ENCODE results near the gene UBL7. TPM values are rescaled to one million over a fixed set of nuclear protein-coding genes. Genes with fewer than 3 reads are reported as not detected.

UBL7 gene
- polyA plus RNA-seq, 1 donor from 2014 or later, result 70.7 TPM

DNA sequence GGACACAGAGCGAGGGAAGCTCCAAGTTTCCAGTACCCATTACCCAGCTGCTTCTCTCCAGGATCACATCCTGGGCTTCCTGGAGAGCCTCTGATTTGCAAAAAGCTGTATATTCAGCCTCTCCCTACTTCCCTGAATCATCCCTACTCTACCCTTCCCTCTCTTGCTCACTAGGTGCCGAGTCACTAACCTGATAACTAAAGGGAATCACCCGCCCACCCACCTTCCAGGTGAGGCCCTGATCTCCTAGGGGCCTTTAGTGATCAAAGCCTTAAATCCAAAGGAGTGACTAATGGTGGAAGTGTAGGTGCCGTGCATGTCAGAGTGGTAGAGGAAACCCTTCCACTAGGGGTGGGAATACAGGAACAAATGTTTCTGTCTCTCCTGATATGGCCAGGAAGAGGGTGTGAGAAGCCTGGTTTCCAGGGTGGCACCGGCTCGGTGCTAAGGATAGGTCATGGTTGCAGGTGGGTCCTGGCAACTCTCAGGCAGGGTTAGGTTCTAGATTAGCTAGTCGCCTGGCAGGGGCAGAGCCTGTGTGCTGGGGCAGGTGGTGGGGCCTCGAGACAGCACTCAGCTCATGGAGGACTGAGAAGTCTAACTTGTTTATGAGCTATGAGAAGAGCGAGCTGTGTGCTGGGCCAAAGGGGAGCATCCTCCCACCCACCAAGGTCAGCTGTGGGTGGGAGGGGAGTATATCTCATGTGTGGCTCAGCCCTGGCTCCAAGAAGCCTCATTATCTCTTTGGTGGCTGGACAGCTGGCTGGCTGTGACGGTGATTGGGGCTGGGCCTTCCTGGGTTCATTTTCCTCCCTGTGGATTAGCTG is 37.3 kb downstream of the UBL7 start:
- no peaks in the 10 kb centered on the region for H3K9me3 ChIP-seq (ENCODE audit: low read length)
- TF ChIP-seq RAD21 (conservative IDR thresholded peaks at IDR 0.05), result no peak
- no peak overlapping the region for H3K4me2 ChIP-seq (ENCODE audit: low read length)
- H3K9me2 ChIP-seq (ENCODE audit: insufficient read depth, low read length), result no peaks in the 10 kb centered on the region
- H3K27ac ChIP-seq (ENCODE audit: low read length), result no peak overlapping the region
- H3K9ac ChIP-seq (ENCODE audit: low read length), result no peak overlapping the region
- H3K79me2 ChIP-seq (replicated peaks; ENCODE audit: insufficient read depth, low read length), result no peaks in the 10 kb centered on the region
- no peaks in the 10 kb centered on the region for H3K36me3 ChIP-seq (ENCODE audit: insufficient read depth, low read length)
- H3F3A ChIP-seq (ENCODE audit: insufficient read depth, low read length, poor library complexity, severe bottlenecking), result no peaks in the 10 kb centered on the region
- no peak overlapping the region for H3K4me3 ChIP-seq (ENCODE audit: low read length)
- H4K20me1 ChIP-seq (ENCODE audit: insufficient read depth), result no peaks in the 10 kb centered on the region
- H2AFZ ChIP-seq (ENCODE audit: low read depth, low read length), result no peak overlapping the region
- H3K27me3 ChIP-seq (ENCODE audit: insufficient read depth, low read depth, low read length), result no peaks in the 10 kb centered on the region

DNA sequence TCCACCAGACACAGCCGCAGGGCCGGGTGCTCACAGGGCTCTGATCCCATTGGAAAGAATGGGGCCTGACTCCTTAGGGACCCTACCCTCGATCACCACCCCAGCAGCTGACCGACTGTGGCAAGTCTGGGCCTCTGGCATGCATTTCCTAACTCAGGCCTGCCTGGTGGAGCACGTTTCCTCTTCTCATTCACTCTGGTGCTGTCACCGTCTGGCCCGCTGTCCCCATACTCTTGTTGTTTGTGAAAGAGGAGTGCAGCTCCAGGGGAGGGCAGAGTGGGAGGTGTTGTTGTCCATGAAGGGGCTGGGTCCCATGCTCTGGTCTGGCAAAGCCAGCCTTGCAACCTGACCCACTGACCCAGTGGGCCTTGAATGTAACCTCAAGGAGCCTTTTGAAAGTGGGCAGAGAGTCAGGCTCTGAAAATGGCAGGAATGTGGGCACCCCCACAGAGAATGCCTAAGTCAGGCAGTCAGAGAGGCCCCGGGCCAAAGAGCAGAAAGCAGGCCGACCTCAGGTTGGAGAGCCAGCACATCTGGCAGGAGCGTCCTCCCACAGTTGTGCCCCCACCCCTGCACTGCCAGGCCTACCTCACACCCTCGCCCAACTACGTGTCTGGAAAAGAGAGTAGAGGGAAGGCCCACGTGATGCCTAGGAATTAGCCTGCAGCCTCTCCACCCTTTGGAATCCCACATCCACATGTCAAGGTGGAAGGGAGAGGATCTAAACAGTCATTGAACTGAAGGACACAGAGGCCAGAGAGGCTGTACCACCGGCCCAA is 38.1 kb downstream of the UBL7 start:
- H3K79me2 ChIP-seq (replicated peaks; ENCODE audit: insufficient read depth, low read length), result no peaks in the 10 kb centered on the region

More for the DNA sequence above, 38.1 kb downstream of the UBL7 start:
- H3K9ac ChIP-seq (ENCODE audit: low read length), result no peak overlapping the region
- H3K4me2 ChIP-seq (ENCODE audit: low read length), result no peak overlapping the region
- no peaks in the 10 kb centered on the region for H3K9me2 ChIP-seq (ENCODE audit: insufficient read depth, low read length)
- H4K20me1 ChIP-seq (ENCODE audit: insufficient read depth), result no peaks in the 10 kb centered on the region
- no peaks in the 10 kb centered on the region for H3K27me3 ChIP-seq (ENCODE audit: insufficient read depth, low read depth, low read length)
- no peak overlapping the region for H3K4me3 ChIP-seq (ENCODE audit: low read length)
- H3F3A ChIP-seq (ENCODE audit: insufficient read depth, low read length, poor library complexity, severe bottlenecking), result no peaks in the 10 kb centered on the region
- TF ChIP-seq MXI1 (conservative IDR thresholded peaks at IDR 0.05; ENCODE audit: poor library complexity, severe bottlenecking) (no peak), POLR2AphosphoS5 (IDR thresholded peaks at IDR 0.05) (no peak), EP300 (conservative IDR thresholded peaks at IDR 0.05; ENCODE audit: poor library complexity, severe bottlenecking) (no peak), EZH2 (IDR thresholded peaks at IDR 0.05; ENCODE audit: borderline replicate concordance, insufficient read depth, low read length, poor library complexity, severe bottlenecking) (no peak), SMC3 (conservative IDR thresholded peaks at IDR 0.05; ENCODE audit: poor library complexity) (no peak), RAD21 (conservative IDR thresholded peaks at IDR 0.05) (no peak), TAF1 (IDR thresholded peaks at IDR 0.05; ENCODE audit: low read depth) (no peak)
- TF ChIP-seq, protein P1, sequence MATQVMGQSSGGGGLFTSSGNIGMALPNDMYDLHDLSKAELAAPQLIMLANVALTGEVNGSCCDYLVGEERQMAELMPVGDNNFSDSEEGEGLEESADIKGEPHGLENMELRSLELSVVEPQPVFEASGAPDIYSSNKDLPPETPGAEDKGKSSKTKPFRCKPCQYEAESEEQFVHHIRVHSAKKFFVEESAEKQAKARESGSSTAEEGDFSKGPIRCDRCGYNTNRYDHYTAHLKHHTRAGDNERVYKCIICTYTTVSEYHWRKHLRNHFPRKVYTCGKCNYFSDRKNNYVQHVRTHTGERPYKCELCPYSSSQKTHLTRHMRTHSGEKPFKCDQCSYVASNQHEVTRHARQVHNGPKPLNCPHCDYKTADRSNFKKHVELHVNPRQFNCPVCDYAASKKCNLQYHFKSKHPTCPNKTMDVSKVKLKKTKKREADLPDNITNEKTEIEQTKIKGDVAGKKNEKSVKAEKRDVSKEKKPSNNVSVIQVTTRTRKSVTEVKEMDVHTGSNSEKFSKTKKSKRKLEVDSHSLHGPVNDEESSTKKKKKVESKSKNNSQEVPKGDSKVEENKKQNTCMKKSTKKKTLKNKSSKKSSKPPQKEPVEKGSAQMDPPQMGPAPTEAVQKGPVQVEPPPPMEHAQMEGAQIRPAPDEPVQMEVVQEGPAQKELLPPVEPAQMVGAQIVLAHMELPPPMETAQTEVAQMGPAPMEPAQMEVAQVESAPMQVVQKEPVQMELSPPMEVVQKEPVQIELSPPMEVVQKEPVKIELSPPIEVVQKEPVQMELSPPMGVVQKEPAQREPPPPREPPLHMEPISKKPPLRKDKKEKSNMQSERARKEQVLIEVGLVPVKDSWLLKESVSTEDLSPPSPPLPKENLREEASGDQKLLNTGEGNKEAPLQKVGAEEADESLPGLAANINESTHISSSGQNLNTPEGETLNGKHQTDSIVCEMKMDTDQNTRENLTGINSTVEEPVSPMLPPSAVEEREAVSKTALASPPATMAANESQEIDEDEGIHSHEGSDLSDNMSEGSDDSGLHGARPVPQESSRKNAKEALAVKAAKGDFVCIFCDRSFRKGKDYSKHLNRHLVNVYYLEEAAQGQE (IDR thresholded peaks at IDR 0.05; ENCODE audit: borderline replicate concordance), result no peak
- TF ChIP-seq, protein P2, sequence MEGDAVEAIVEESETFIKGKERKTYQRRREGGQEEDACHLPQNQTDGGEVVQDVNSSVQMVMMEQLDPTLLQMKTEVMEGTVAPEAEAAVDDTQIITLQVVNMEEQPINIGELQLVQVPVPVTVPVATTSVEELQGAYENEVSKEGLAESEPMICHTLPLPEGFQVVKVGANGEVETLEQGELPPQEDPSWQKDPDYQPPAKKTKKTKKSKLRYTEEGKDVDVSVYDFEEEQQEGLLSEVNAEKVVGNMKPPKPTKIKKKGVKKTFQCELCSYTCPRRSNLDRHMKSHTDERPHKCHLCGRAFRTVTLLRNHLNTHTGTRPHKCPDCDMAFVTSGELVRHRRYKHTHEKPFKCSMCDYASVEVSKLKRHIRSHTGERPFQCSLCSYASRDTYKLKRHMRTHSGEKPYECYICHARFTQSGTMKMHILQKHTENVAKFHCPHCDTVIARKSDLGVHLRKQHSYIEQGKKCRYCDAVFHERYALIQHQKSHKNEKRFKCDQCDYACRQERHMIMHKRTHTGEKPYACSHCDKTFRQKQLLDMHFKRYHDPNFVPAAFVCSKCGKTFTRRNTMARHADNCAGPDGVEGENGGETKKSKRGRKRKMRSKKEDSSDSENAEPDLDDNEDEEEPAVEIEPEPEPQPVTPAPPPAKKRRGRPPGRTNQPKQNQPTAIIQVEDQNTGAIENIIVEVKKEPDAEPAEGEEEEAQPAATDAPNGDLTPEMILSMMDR (IDR thresholded peaks at IDR 0.05; ENCODE audit: poor library complexity, severe bottlenecking), result no peak
- no peaks in the 10 kb centered on the region for H3K36me3 ChIP-seq (ENCODE audit: insufficient read depth, low read length)
- H3K27ac ChIP-seq (ENCODE audit: low read length), result no peak overlapping the region
- H2AFZ ChIP-seq (ENCODE audit: low read depth, low read length), result no peak overlapping the region
- no peaks in the 10 kb centered on the region for H3K9me3 ChIP-seq (ENCODE audit: low read length)

All from neural cell (in vitro differentiated cells).